Measurements from ENCODE around the gene TAS1R3.

DNA sequence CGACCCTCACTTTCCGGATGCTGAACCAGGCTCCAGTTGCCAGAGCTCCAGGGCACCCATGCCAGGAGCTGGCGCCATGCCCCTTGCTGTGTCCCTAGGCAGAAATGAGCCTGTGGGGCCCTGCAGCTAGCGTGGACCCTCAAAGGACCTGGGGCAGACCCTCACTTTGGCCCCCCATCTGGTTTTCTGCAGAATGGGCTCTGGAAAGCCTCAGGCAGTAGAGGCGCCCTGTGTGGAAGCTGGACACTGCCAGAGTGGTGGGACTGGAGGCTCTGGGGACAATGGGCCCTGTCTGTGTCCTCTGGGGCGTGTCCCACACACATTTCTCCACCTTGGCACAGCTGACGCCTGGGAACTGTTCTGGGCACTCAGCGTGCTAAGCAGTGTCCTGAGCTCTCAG, 50.2 kb downstream of the TAS1R3 start:
- TF ChIP-seq, protein P1, sequence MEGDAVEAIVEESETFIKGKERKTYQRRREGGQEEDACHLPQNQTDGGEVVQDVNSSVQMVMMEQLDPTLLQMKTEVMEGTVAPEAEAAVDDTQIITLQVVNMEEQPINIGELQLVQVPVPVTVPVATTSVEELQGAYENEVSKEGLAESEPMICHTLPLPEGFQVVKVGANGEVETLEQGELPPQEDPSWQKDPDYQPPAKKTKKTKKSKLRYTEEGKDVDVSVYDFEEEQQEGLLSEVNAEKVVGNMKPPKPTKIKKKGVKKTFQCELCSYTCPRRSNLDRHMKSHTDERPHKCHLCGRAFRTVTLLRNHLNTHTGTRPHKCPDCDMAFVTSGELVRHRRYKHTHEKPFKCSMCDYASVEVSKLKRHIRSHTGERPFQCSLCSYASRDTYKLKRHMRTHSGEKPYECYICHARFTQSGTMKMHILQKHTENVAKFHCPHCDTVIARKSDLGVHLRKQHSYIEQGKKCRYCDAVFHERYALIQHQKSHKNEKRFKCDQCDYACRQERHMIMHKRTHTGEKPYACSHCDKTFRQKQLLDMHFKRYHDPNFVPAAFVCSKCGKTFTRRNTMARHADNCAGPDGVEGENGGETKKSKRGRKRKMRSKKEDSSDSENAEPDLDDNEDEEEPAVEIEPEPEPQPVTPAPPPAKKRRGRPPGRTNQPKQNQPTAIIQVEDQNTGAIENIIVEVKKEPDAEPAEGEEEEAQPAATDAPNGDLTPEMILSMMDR (IDR thresholded peaks at IDR 0.05): no peak
- TF ChIP-seq IRF1 (CRISPR knock-in tag; IDR thresholded peaks at IDR 0.05): no peak
- TF ChIP-seq, protein P2, sequence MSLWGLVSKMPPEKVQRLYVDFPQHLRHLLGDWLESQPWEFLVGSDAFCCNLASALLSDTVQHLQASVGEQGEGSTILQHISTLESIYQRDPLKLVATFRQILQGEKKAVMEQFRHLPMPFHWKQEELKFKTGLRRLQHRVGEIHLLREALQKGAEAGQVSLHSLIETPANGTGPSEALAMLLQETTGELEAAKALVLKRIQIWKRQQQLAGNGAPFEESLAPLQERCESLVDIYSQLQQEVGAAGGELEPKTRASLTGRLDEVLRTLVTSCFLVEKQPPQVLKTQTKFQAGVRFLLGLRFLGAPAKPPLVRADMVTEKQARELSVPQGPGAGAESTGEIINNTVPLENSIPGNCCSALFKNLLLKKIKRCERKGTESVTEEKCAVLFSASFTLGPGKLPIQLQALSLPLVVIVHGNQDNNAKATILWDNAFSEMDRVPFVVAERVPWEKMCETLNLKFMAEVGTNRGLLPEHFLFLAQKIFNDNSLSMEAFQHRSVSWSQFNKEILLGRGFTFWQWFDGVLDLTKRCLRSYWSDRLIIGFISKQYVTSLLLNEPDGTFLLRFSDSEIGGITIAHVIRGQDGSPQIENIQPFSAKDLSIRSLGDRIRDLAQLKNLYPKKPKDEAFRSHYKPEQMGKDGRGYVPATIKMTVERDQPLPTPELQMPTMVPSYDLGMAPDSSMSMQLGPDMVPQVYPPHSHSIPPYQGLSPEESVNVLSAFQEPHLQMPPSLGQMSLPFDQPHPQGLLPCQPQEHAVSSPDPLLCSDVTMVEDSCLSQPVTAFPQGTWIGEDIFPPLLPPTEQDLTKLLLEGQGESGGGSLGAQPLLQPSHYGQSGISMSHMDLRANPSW (CRISPR knock-in tag; conservative IDR thresholded peaks at IDR 0.05; ENCODE audit: low read depth): no peak
- no peak for TF ChIP-seq NFYB (CRISPR knock-in tag; conservative IDR thresholded peaks at IDR 0.05; ENCODE audit: low read depth)

Data from WTC11 (cell line).